ENCODE measurements around the gene SOAT2. TPM values are rescaled to one million over a fixed set of nuclear protein-coding genes. Genes with fewer than 3 reads are reported as not detected.

The SOAT2 gene
- polyA plus RNA-seq, 1 experiment, result 0.34 TPM

GRCh38 chr12:53099071-53099882 lies 4.0 kb upstream of the SOAT2 start:
- POLR2A ChIA-PET, result interaction anchor here (1.0 to 1.8 kb wide), 3 partner anchors 18 to 33 kb away, joined by 4 to 6 read pairs (median 5); no protein-coding TSS in a partner anchor
- Histone ChIP-seq H3K4me3 (ENCODE audit: low read depth, low read length) (peak overlapping the region; percentile 81), H3K27me3 (ENCODE audit: control insufficient read depth, insufficient read depth, low read length) (no peaks in the 10 kb centered on the region), H3K36me3 (ENCODE audit: control insufficient read depth, insufficient read depth, low read length) (peaks cover 8% of the 10 kb centered on the region)
- peak; percentile 94 for TF ChIP-seq CTCF (IDR thresholded peaks at IDR 0.05; ENCODE audit: insufficient read depth, low read depth, low read length)
- peak; percentile 74 for DNase-seq (ENCODE audit: low read depth)
- CTCF ChIA-PET, result interaction anchor here (0.6 to 15.7 kb wide), 23 partner anchors 10 to 225 kb away, joined by 3 to 416 read pairs (median 5); partner anchors contain the start of genes SPRYD3 and TNS2

- Histone ChIP-seq H3K36me3 (ENCODE audit: control insufficient read depth, insufficient read depth, low read length) (peaks cover 8% of the 10 kb centered on the region), H3K27me3 (ENCODE audit: control insufficient read depth, insufficient read depth, low read length) (no peaks in the 10 kb centered on the region), H3K4me3 (ENCODE audit: low read depth, low read length) (no peak overlapping the region)
- ChIA-PET CTCF (interaction anchor here (1.2 to 15.7 kb wide), 8 partner anchors 8 to 114 kb away, joined by 3 to 416 read pairs (median 7); partner anchors contain the start of genes SPRYD3 and TNS2), POLR2A (interaction anchor here (0.6 to 1.2 kb wide), 2 partner anchors 33 to 35 kb away, joined by 4 to 7 read pairs; no protein-coding TSS in a partner anchor)
- no peak for TF ChIP-seq CTCF (IDR thresholded peaks at IDR 0.05; ENCODE audit: insufficient read depth, low read depth, low read length)
- no peak for DNase-seq (ENCODE audit: low read depth)
Measured at GRCh38 chr12:53100466-53101151, 2.7 kb upstream of the SOAT2 start.

- Histone ChIP-seq H3K36me3 (ENCODE audit: control insufficient read depth, insufficient read depth, low read length) (peaks cover 8% of the 10 kb centered on the region), H3K4me3 (ENCODE audit: low read depth, low read length) (no peak overlapping the region), H3K27me3 (ENCODE audit: control insufficient read depth, insufficient read depth, low read length) (no peaks in the 10 kb centered on the region)
- ChIA-PET CTCF (interaction anchor here (0.7 to 15.7 kb wide), 6 partner anchors 11 to 113 kb away, joined by 3 to 416 read pairs (median 6); partner anchors contain the start of gene SPRYD3), POLR2A (no interaction called here)
- no peak for TF ChIP-seq CTCF (IDR thresholded peaks at IDR 0.05; ENCODE audit: insufficient read depth, low read depth, low read length)
- DNase-seq (ENCODE audit: low read depth), result no peak
Measured at GRCh38 chr12:53101266-53101665, 2.0 kb upstream of the SOAT2 start.

- H3K36me3 ChIP-seq (ENCODE audit: control insufficient read depth, insufficient read depth, low read length), result peaks cover 8% of the 10 kb centered on the region
- no peaks in the 10 kb centered on the region for H3K27me3 ChIP-seq (ENCODE audit: control insufficient read depth, insufficient read depth, low read length)
- no peak for DNase-seq (ENCODE audit: low read depth)
- CTCF ChIA-PET, result interaction anchor here (0.7 to 15.7 kb wide), 10 partner anchors 12 to 218 kb away, joined by 3 to 416 read pairs (median 5); partner anchors contain the start of gene SPRYD3
- POLR2A ChIA-PET, result no interaction called here
- no peak overlapping the region for H3K4me3 ChIP-seq (ENCODE audit: low read depth, low read length)
- no peak for TF ChIP-seq CTCF (IDR thresholded peaks at IDR 0.05; ENCODE audit: insufficient read depth, low read depth, low read length)
Measured at GRCh38 chr12:53101931-53102781, 1.1 kb upstream of the SOAT2 start.
